Left ventricle myocardium inferior (tissue), 1 donor: Measurements from ENCODE around the gene UGT1A7. TPM values are rescaled to one million over a fixed set of nuclear protein-coding genes. Genes with fewer than 3 reads are reported as not detected.

ENCODE experiments used
- DNase-seq: peaks from one replicate; pipeline ENCODE4 v3.0.0-alpha.2; 2020
- H3K27ac ChIP-seq: fragments of 200-600 bp; replicated peaks from 2 replicates; pipeline ENCODE4 v1.8.0; 2021
- H3K27me3 ChIP-seq: fragments of 200-600 bp; 2 replicates; pipeline ENCODE4 v1.8.0; 2021; ENCODE audit warnings: low read depth
- H3K36me3 ChIP-seq: fragments of 200-600 bp; 2 replicates; pipeline ENCODE4 v1.8.0; 2021
- H3K4me1 ChIP-seq: fragments of 200-600 bp; 2 replicates; pipeline ENCODE4 v1.8.0; 2021
- H3K4me3 ChIP-seq: fragments of 200-600 bp; 2 replicates; pipeline ENCODE4 v1.8.0; 2021; ENCODE audit warnings: mild to moderate bottlenecking, moderate library complexity
- H3K9me3 ChIP-seq: fragments of 200-600 bp; replicated peaks from 2 replicates; pipeline ENCODE4 v1.8.0; 2021
- CTCF ChIP-seq: fragments of 200-600 bp; IDR thresholded peaks from 2 replicates; pipeline ENCODE4 v1.8.0; 2021; ENCODE audit warnings: antibody characterized with exemption, mild to moderate bottlenecking, borderline replicate concordance
- intact Hi-C: fragments of 100-400 bp; cut with micrococcal nuclease; formaldehyde crosslinking; loops from one replicate; pipeline ENCODE4 v1.11.0; 2022
- total RNA-seq: library from RNA; stranded (reverse); fragmentation: NEBNext Ultra II Directional; extraction: Animal tissue kit (Norgen Biotek cat#: 25700); gene quantifications from one replicate; pipeline ENCODE4 v1.2.1, GENCODE V29; 2021
- donor health status: DM: no; HTN: yes; CAD: no; lungs with severe emphysema.

UGT1A7 gene
- total RNA-seq, 1 donor from 2014 or later: not detected

- Histone ChIP-seq H3K27me3 (peaks cover 23% of the 10 kb centered on the region), H3K9me3 (no peaks in the 10 kb centered on the region), H3K4me1 (no peaks in the 10 kb centered on the region), H3K4me3 (no peak overlapping the region), H3K27ac (no peak overlapping the region), H3K36me3 (no peaks in the 10 kb centered on the region)
- no peak for DNase-seq
- no peak for TF ChIP-seq CTCF
- intact Hi-C loops: no loop called here
Measured at GRCh38 chr2:233689501-233689900, 7.8 kb downstream of the UGT1A7 start.

- no peak overlapping the region for H3K27ac ChIP-seq
- H3K27me3 ChIP-seq: peaks cover 23% of the 10 kb centered on the region
- H3K36me3 ChIP-seq: no peaks in the 10 kb centered on the region
- no peaks in the 10 kb centered on the region for H3K4me1 ChIP-seq
- no peak for TF ChIP-seq CTCF
- DNase-seq: no peak
- intact Hi-C loops: no loop called here
- H3K4me3 ChIP-seq: no peak overlapping the region
- no peaks in the 10 kb centered on the region for H3K9me3 ChIP-seq
Measured at GRCh38 chr2:233690444-233690843, 8.7 kb downstream of the UGT1A7 start.

- Histone ChIP-seq H3K4me1 (no peaks in the 10 kb centered on the region), H3K27me3 (peaks cover 18% of the 10 kb centered on the region), H3K4me3 (no peak overlapping the region), H3K36me3 (no peaks in the 10 kb centered on the region), H3K9me3 (no peaks in the 10 kb centered on the region), H3K27ac (no peak overlapping the region)
- no peak for DNase-seq
- TF ChIP-seq CTCF: no peak
- intact Hi-C loops: no loop called here
Measured at GRCh38 chr2:233691443-233692433, 10.0 kb downstream of the UGT1A7 start.

GRCh38 chr2:233692648-233693047 lies 10.9 kb downstream of the UGT1A7 start, which contains the start of gene UGT1A6:
Gene UGT1A6 (plus strand): TSS chr2:233692890. CDS start chr2:233693005, 115 bp downstream.
- H3K27ac ChIP-seq: no peak within 1 kb of the TSS
- no peak for DNase-seq
- H3K4me1 ChIP-seq: no peaks in the 10 kb centered on the region
- H3K9me3 ChIP-seq: no peaks in the 10 kb centered on the region
- intact Hi-C loops: no loop called here
- TF ChIP-seq CTCF: no peak
- H3K36me3 ChIP-seq: no peaks in the 10 kb centered on the region
- no peak within 1 kb of the TSS for H3K4me3 ChIP-seq
- H3K27me3 ChIP-seq: peaks cover 13% of the 10 kb centered on the region

GRCh38 chr2:233693963-233694362 lies 12.3 kb downstream of the UGT1A7 start:
- H3K4me1 ChIP-seq: no peaks in the 10 kb centered on the region
- peaks cover 18% of the 10 kb centered on the region for H3K27me3 ChIP-seq
- H3K27ac ChIP-seq: no peak overlapping the region
- no peaks in the 10 kb centered on the region for H3K36me3 ChIP-seq
- intact Hi-C loops: no loop called here
- TF ChIP-seq CTCF: no peak
- H3K9me3 ChIP-seq: no peaks in the 10 kb centered on the region
- DNase-seq: no peak
- no peak overlapping the region for H3K4me3 ChIP-seq
